ENCODE measurements around the gene DNAH3. TPM values are rescaled to one million over a fixed set of nuclear protein-coding genes. Genes with fewer than 3 reads are reported as not detected.
A peak's percentile ranks its signal among the peaks of the same experiment; 100 is the strongest.

Gene DNAH3
- total and polyA plus RNA-seq, 2 of the 8 experiments (the other 6 are each of a cell fraction or from before 2014, with no cell fraction given) = 0.57 to 0.71 TPM

DNA sequence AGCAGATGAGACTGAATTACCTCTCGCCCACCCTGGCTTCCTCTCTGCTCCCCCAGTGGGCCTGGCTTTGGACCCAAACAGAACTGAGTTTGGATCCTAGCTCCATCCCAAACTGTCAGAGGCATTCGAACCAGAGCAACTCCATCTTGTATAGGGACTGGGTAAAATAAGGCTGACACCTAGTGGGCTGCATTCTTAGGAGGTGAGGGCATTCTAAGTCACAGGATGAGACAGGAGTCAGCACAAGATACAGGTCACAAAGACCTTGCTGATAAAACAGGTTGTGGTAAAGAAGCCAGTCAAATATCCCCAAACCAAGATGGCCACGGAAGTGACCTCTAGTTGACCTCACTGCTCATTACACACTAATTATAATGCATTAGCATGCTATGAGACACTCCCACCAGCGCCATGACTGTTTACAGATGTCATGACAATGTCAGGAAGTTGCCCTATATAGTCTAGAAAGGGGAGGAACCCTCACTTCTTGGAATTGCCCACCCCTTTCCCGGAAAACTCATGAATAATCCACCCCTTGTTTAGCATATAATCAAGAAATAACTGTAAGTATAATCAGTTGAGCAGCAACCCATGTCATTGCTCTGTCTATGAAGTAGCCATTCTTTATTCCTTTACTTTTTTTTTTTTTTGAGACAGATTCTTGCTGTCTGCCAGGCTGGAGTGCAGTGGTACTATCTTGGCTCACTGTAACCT is 205.6 kb downstream of the DNAH3 start:
- Histone ChIP-seq H3K9ac (replicated peaks in 1 of 4; ENCODE audit: extremely low read depth in 1 of 4, low read depth in 3 of 4, low read length in 3 of 4) (no peak overlapping the region), H3K36me3 (ENCODE audit: control insufficient read depth in 2 of 4, insufficient read depth in 4 of 4, low read length in 3 of 4) (no peaks in the 10 kb centered on the region), H4K91ac (replicated peaks; ENCODE audit: insufficient read length, low read length) (no peak overlapping the region), H3K14ac (ENCODE audit: insufficient read length) (no peak overlapping the region), H2BK20ac (ENCODE audit: low read length) (no peak overlapping the region), H3K23ac (ENCODE audit: insufficient read length) (no peak overlapping the region), H2AK5ac (ENCODE audit: low read depth, low read length) (no peak overlapping the region), H3K9me3 (ENCODE audit: insufficient read depth in 2 of 2, low read depth in 1 of 2, low read length in 1 of 2) (peaks cover 0 to 2% of the 10 kb centered on the region in 2 experiments; a peak in 1 of 4 replicates), H3K27ac (ENCODE audit: low read depth, low read length) (no peak overlapping the region), H2BK15ac (ENCODE audit: low read length) (no peak overlapping the region), H2BK5ac (ENCODE audit: low read depth, low read length) (no peak overlapping the region), H3K4me3 (ENCODE audit: extremely low read depth in 1 of 4, insufficient read depth in 2 of 4, low read depth in 3 of 4, low read length in 4 of 4) (no peak overlapping the region), H3K23me2 (ENCODE audit: low read depth, low read length) (0 out of 2 replicates have a peak, but pooled peaks cover 2% of the 10 kb centered on the region), H3K27me3 (replicated peaks in 1 of 4; ENCODE audit: control insufficient read depth in 3 of 4, extremely low read depth in 1 of 4, insufficient read depth in 3 of 4, low read length in 3 of 4) (no peaks in the 10 kb centered on the region), H3K18ac (ENCODE audit: extremely low read depth, low read length) (no peak overlapping the region), H2BK12ac (ENCODE audit: low read depth, low read length) (no peak overlapping the region), H3K56ac (replicated peaks; ENCODE audit: insufficient read length, low read depth, low read length) (no peak overlapping the region), H3K4me1 (replicated peaks in 1 of 4; ENCODE audit: control insufficient read depth in 3 of 4, insufficient read depth in 4 of 4, low read length in 3 of 4) (no peaks in the 10 kb centered on the region), H3K79me1 (ENCODE audit: low read depth, low read length) (no peaks in the 10 kb centered on the region), H4K5ac (ENCODE audit: insufficient read length, low read depth, low read length) (no peak overlapping the region), H2AFZ (ENCODE audit: low read length) (no peak overlapping the region), H3K4ac (replicated peaks; ENCODE audit: insufficient read length, low read depth, low read length) (no peak overlapping the region), H4K8ac (ENCODE audit: extremely low read depth, insufficient read depth, low read length) (no peak overlapping the region), H2BK120ac (replicated peaks; ENCODE audit: low read depth, low read length) (no peak overlapping the region), H3K79me2 (ENCODE audit: control insufficient read depth in 1 of 2, insufficient read depth in 2 of 2, low read length in 2 of 2) (no peaks in the 10 kb centered on the region), H3K4me2 (ENCODE audit: insufficient read depth in 1 of 2, low read depth in 2 of 2, low read length in 2 of 2) (no peak overlapping the region), H4K20me1 (replicated peaks in 1 of 2; ENCODE audit: control insufficient read depth in 1 of 2, insufficient read depth in 2 of 2, low read length in 2 of 2) (no peaks in the 10 kb centered on the region)
- TF ChIP-seq JUN (IDR thresholded peaks at IDR 0.05; ENCODE audit: low read depth, low read length) (no peak), TAF1 (IDR thresholded peaks at IDR 0.05; ENCODE audit: low read depth, low read length) (no peak), CTBP2 (IDR thresholded peaks at IDR 0.05; ENCODE audit: borderline replicate concordance, insufficient read depth, insufficient read length, low read length) (no peak), RAD21 (IDR thresholded peaks at IDR 0.05 in 1 of 2, conservative IDR thresholded peaks at IDR 0.05 in 1 of 2; ENCODE audit: low read depth in 2 of 2, low read length in 2 of 2) (peak; percentile 2 to 14; a peak in 1 of 4 replicates), CHD1 (IDR thresholded peaks at IDR 0.05; ENCODE audit: low read depth, low read length) (no peak), EP300 (IDR thresholded peaks at IDR 0.05; ENCODE audit: borderline replicate concordance in 1 of 2, low read depth in 2 of 2, low read length in 2 of 2) (no peak)
- no peak for FAIRE-seq
- no peak for DNase-seq (ENCODE audit: low read depth in 1 of 2, low spot score in 2 of 2)
- WGBS, 2 experiments (ENCODE audit: extremely low coverage in 1 of 2, insufficient coverage in 1 of 2, insufficient read length in 1 of 2, insufficient replicate concordance in 2 of 2, low coverage in 1 of 2, low lambda C conversion rate in 2 of 2, missing lambda C conversion rate in 1 of 2) = 91% methylated on average over 5 of the region's 5 CpGs; no CpG with 5 or more reads in 1 of the 2 experiments
- ChIA-PET POLR2A (ENCODE audit: partially characterized antibody) (no interaction called here), CTCF (ENCODE audit: partially characterized antibody) (interaction anchor here (0.6 kb wide), 1 partner anchor 84 kb away, joined by 3 read pairs; no protein-coding TSS in a partner anchor)

Data from H1 (cell line).